HEK293T (cell line): Measurements from ENCODE around the gene C3orf22.

Experiments
- ELF4 ChIP-seq: fragments of 450-650 bp; IDR thresholded peaks from 2 replicates; pipeline ENCODE4 v1.6.1; 2017; ENCODE audit warnings: antibody characterized with exemption
- FOXA1 ChIP-seq: fragments of 450-650 bp; IDR thresholded peaks from 2 replicates; pipeline ENCODE4 v1.6.1; 2016; ENCODE audit warnings: mild to moderate bottlenecking

DNA sequence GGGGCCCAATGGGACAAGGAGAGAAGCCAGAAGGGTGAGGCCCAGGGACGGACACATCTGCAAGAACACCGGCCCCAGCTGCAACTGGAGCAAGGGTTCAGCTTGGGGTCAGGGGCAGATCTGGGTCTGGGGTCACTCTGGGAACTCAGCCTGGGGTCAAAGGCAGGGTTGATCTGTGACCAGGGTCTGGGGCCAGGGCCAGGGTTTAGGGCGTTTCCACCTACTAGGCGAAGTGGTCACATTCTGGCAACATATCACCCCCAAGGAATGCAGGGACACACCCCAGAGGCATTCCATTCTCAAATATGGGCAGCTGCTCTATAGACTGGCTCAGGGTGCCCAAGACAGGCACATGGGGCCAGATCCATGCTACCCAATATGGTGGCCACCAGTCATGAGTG, 50.2 kb downstream of the C3orf22 start:
- no peak for TF ChIP-seq ELF4
- no peak for TF ChIP-seq FOXA1
